Measurements from ENCODE around the gene GRM7. TPM values are rescaled to one million over a fixed set of nuclear protein-coding genes. Genes with fewer than 3 reads are reported as not detected.

GRM7 gene
- polyA plus RNA-seq, 6 donors from 2014 or later, result not detected

- Mint-ChIP-seq H3K4me3 (no peak overlapping the region), H3K4me1 (no peaks in the 10 kb centered on the region), H3K27me3 (no peaks in the 10 kb centered on the region), H3K36me3 (no peaks in the 10 kb centered on the region), H3K27ac (no peak overlapping the region), H3K9me3 (peaks cover 0 to 11% (median 0%) of the 10 kb centered on the region in 7 donors)
- DNase-seq (no peak), ATAC-seq (ENCODE audit: low read depth in 2 of 2) (no peak)
Observed at GRCh38 chr3:7504886-7505775, 644.2 kb downstream of the GRM7 start.

DNA sequence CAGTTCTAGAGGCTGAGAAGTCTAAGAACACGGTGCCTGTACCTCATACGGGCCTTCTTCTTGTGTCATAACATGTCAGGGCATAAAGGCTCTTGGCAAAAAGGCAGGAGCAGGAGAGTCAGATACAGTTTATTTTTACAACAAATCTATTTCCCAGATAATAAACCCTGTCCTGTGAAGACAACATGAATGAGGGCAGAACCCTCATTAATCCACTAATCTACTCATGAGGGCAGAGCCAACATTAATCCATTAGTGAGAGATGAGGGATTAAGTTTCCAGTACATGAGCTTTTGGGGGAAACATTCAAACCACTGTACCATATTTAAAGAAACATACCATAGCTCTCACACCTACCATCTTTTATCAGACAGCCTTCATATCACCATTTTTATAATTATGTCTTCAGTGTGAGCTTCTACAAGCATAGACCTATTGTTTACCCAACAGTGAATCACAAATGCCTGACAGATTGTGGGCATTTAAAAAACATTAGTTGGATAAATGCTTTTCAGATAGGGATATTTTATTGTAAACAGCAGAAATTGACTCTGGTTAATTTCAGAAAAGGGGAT is 645.8 kb downstream of the GRM7 start:
- Mint-ChIP-seq H3K4me1 (no peaks in the 10 kb centered on the region), H3K9me3 (peaks cover 0 to 11% (median 0%) of the 10 kb centered on the region in 7 donors), H3K27ac (no peak overlapping the region), H3K27me3 (no peaks in the 10 kb centered on the region), H3K4me3 (no peak overlapping the region), H3K36me3 (no peaks in the 10 kb centered on the region)
- no peak for ATAC-seq (ENCODE audit: low read depth in 2 of 2)
- no peak for DNase-seq

DNA sequence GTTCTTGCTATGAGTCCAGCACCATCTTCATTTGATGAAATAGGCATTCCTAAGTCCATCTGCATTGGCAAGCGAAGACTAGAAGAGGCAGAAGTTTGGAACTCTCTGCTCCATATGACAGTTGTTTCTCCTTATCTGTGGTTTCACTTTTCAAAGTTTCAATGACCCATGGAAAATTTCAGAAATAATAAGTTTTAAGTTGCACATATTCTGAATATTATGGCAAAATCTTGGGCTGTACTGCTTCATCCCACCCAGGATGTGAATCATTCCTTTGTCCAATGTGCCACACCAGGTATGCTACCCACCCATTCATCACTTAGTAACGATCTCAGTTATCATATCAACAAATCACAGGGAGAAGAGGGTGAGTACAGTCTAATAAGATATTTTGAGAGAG is 647.9 kb downstream of the GRM7 start:
- DNase-seq (no peak), ATAC-seq (ENCODE audit: low read depth in 2 of 2) (no peak)
- Mint-ChIP-seq H3K9me3 (peaks cover 0 to 11% (median 0%) of the 10 kb centered on the region in 7 donors), H3K4me3 (no peak overlapping the region), H3K27ac (no peak overlapping the region), H3K4me1 (no peaks in the 10 kb centered on the region), H3K27me3 (no peaks in the 10 kb centered on the region), H3K36me3 (no peaks in the 10 kb centered on the region)

DNA sequence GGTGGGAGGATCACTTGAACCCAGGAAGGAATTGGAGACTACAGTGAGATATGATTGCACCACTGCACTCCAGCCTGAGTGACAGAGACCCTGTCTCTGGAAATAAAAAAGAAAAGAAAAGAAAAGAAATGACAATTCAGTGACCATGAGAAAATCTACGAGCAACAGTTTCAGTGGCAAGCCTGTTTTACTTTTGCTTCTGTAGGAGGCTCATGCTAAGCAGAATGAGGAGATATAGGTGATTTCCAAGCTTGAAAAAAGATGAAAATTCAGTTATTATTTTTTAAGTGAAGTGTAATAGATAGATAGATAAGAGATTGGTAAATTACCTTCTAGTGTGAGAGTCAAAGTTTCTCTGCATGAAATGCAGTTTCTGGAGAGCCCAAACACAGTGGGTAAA is 651.1 kb downstream of the GRM7 start:
- Mint-ChIP-seq H3K27ac (no peak overlapping the region), H3K36me3 (no peaks in the 10 kb centered on the region), H3K4me1 (no peaks in the 10 kb centered on the region), H3K9me3 (no peaks in the 10 kb centered on the region), H3K4me3 (no peak overlapping the region), H3K27me3 (no peaks in the 10 kb centered on the region)
- ATAC-seq (ENCODE audit: low read depth in 2 of 2), result no peak
- DNase-seq, result no peak

DNA sequence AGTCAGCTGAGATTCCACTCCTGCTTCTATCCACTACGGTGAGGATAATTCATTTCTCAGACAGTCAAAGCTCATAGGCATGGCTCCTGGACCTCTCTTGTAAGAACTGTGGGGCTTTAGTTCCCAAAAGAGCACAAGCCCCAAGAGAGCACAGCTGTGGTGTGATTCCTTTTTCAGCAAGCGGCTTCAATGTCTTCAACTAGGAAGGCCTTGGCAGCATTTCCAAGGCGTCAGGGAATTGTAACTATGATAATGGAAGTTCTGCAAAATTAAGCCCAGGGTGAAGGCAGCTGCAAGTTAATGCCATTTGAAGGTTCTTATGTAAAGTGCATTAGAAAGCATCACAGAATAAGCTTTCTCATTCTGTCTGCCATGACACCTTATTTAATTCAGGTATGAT is 657.1 kb downstream of the GRM7 start:
- H3K27me3 Mint-ChIP-seq, result no peaks in the 10 kb centered on the region
- DNase-seq, result no peak
- no peaks in the 10 kb centered on the region for H3K36me3 Mint-ChIP-seq

DNA sequence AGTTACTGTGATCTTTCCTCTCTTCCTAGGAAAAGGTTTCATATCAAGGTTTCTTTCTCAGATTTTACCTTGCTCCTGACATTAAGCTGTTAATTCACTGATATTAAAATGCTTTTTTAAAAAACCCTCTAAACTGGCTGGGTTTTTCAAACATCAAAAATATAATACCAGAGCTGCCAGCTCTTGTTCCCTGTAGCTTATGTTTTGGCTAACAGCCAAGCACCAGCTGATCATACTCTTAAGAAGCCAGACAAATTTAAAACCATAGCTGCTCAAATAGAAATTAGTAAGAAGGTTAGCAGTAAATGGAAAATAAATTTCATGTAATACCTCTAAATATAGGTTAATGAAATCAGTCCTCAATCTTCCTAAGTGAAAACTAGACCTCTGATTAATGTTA is 657.5 kb downstream of the GRM7 start:
- H3K27ac Mint-ChIP-seq, result no peak overlapping the region
- no peaks in the 10 kb centered on the region for H3K27me3 Mint-ChIP-seq
- no peak for DNase-seq
- H3K9me3 Mint-ChIP-seq, result peaks cover 0 to 10% (median 2%) of the 10 kb centered on the region in 7 donors
- H3K4me3 Mint-ChIP-seq, result no peak overlapping the region
- ATAC-seq (ENCODE audit: low read depth in 2 of 2), result no peak
- H3K36me3 Mint-ChIP-seq, result no peaks in the 10 kb centered on the region
- H3K4me1 Mint-ChIP-seq, result no peaks in the 10 kb centered on the region

More for the DNA sequence above, 657.1 kb downstream of the GRM7 start:
- no peak for ATAC-seq (ENCODE audit: low read depth in 2 of 2)
- Mint-ChIP-seq H3K4me1 (no peaks in the 10 kb centered on the region), H3K9me3 (peaks cover 0 to 8% (median 0%) of the 10 kb centered on the region in 7 donors), H3K27ac (no peak overlapping the region), H3K4me3 (no peak overlapping the region)

- DNase-seq (no peak), ATAC-seq (ENCODE audit: low read depth in 2 of 2) (no peak)
- H3K27me3 Mint-ChIP-seq, result no peaks in the 10 kb centered on the region
- H3K9me3 Mint-ChIP-seq, result peaks cover 0 to 13% (median 4%) of the 10 kb centered on the region in 7 donors
- H3K4me1 Mint-ChIP-seq, result no peaks in the 10 kb centered on the region
- H3K36me3 Mint-ChIP-seq, result no peaks in the 10 kb centered on the region
- no peak overlapping the region for H3K27ac Mint-ChIP-seq
- no peak overlapping the region for H3K4me3 Mint-ChIP-seq
Observed at GRCh38 chr3:7520059-7520458, 659.1 kb downstream of the GRM7 start.

- no peak for ATAC-seq (ENCODE audit: low read depth in 2 of 2)
- H3K36me3 Mint-ChIP-seq, result no peaks in the 10 kb centered on the region
- peaks cover under 1 to 14% (median 4%) of the 10 kb centered on the region in 7 donors for H3K9me3 Mint-ChIP-seq
- H3K4me1 Mint-ChIP-seq, result no peaks in the 10 kb centered on the region
- no peaks in the 10 kb centered on the region for H3K27me3 Mint-ChIP-seq
- no peak for DNase-seq
- H3K4me3 Mint-ChIP-seq, result no peak overlapping the region
- no peak overlapping the region for H3K27ac Mint-ChIP-seq
Observed at GRCh38 chr3:7520593-7520992, 659.7 kb downstream of the GRM7 start.

GRCh38 chr3:7536510-7536909 is 675.6 kb downstream of the GRM7 start:
- H3K9me3 Mint-ChIP-seq, result peaks cover 0 to 7% (median 1%) of the 10 kb centered on the region in 7 donors
- H3K27me3 Mint-ChIP-seq, result no peaks in the 10 kb centered on the region
- ATAC-seq (ENCODE audit: low read depth in 2 of 2) (no peak), DNase-seq (no peak)
- H3K36me3 Mint-ChIP-seq, result no peaks in the 10 kb centered on the region
- no peak overlapping the region for H3K4me3 Mint-ChIP-seq
- no peaks in the 10 kb centered on the region for H3K4me1 Mint-ChIP-seq
- H3K27ac Mint-ChIP-seq, result no peak overlapping the region

GRCh38 chr3:7536921-7537320 is 676.0 kb downstream of the GRM7 start:
- H3K4me3 Mint-ChIP-seq, result no peak overlapping the region

GRCh38 chr3:7543294-7543880 is 682.5 kb downstream of the GRM7 start:
- no peaks in the 10 kb centered on the region for H3K27me3 Mint-ChIP-seq
- no peak overlapping the region for H3K4me3 Mint-ChIP-seq
- H3K27ac Mint-ChIP-seq, result no peak overlapping the region
- no peak for DNase-seq
- no peaks in the 10 kb centered on the region for H3K36me3 Mint-ChIP-seq
- H3K4me1 Mint-ChIP-seq, result no peaks in the 10 kb centered on the region
- ATAC-seq (ENCODE audit: low read depth in 2 of 2), result no peak
- H3K9me3 Mint-ChIP-seq, result peaks cover 0 to 2% (median 0%) of the 10 kb centered on the region in 7 donors

More at GRCh38 chr3:7536921-7537320, 676.0 kb downstream of the GRM7 start:
- ATAC-seq (ENCODE audit: low read depth in 2 of 2) (no peak), DNase-seq (no peak)
- H3K27ac Mint-ChIP-seq, result no peak overlapping the region
- no peaks in the 10 kb centered on the region for H3K4me1 Mint-ChIP-seq
- no peaks in the 10 kb centered on the region for H3K36me3 Mint-ChIP-seq
- no peaks in the 10 kb centered on the region for H3K27me3 Mint-ChIP-seq
- H3K9me3 Mint-ChIP-seq, result peaks cover 0 to 7% (median 1%) of the 10 kb centered on the region in 7 donors

DNA sequence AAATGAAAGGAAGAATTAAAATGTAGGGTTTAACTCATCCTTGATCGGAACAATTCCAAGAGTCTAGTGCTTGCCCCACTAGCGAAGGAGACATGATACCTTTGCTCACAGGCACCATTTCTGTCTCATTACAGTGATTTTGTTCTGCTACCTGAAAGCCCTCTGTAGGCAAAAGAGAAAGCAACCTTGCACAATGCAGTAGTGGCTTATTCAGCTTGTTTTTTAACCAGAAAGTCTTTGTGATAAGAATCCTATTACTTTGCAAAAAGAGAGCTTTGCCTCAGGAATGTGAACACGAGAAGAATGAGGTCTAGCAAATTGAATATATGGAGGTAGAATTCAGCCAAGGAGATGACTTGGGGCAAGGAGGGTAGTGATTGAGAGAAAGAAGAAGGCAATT is 684.4 kb downstream of the GRM7 start:
- Mint-ChIP-seq H3K9me3 (peaks cover 0 to 2% (median 0%) of the 10 kb centered on the region in 7 donors), H3K27me3 (no peaks in the 10 kb centered on the region), H3K4me1 (no peaks in the 10 kb centered on the region), H3K4me3 (no peak overlapping the region), H3K36me3 (no peaks in the 10 kb centered on the region), H3K27ac (no peak overlapping the region)
- ATAC-seq (ENCODE audit: low read depth in 2 of 2) (no peak), DNase-seq (no peak)

DNA sequence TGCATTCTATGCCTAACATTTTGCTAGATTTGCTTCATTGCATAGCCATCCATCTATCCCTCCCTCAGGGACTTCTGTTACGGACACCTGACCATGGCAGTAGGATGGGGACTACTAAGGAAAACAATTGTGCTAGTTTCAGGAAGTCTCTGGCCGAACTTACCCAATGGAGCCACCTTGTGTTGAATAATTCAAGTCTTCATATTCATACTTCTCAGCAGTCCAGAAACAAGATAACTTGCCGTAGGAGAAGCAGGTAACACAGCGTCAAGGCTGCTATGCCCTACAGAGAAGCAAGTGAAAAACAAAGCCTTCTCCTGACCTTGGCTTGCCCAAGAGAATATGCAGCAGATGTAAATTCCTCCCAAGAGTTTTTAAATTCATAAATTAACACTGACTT is 685.3 kb downstream of the GRM7 start:
- H3K4me1 Mint-ChIP-seq, result no peaks in the 10 kb centered on the region
- ATAC-seq (ENCODE audit: low read depth in 2 of 2), result no peak
- no peak for DNase-seq

DNA sequence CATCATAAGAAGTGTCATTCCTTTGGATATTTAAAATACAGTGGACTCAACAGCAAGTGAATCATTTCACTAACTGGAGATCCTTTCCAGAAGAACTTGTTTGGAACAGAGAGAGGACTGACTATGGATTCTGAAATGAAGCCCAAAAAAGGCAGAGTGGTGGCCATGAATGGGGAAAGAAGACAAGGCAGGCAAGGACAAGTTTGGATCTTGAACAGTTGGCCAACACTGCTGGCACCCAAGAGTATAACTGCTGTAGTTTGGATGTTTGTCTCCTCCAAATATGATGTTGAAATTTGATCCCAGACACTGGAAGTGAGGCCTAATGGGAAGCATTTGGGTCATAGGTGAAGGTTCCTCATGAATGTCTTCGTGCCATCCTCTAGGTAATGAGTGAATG is 686.9 kb downstream of the GRM7 start:
- ATAC-seq (ENCODE audit: low read depth in 2 of 2) (no peak), DNase-seq (no peak)
- Mint-ChIP-seq H3K36me3 (peaks cover 0 to 2% of the 10 kb centered on the region in 2 donors), H3K4me1 (no peaks in the 10 kb centered on the region), H3K4me3 (no peak overlapping the region), H3K9me3 (peaks cover under 1 to 14% (median 11%) of the 10 kb centered on the region in 7 donors), H3K27me3 (no peaks in the 10 kb centered on the region), H3K27ac (no peak overlapping the region)

More for the DNA sequence above, 685.3 kb downstream of the GRM7 start:
- H3K27me3 Mint-ChIP-seq, result no peaks in the 10 kb centered on the region
- no peak overlapping the region for H3K27ac Mint-ChIP-seq
- H3K4me3 Mint-ChIP-seq, result no peak overlapping the region
- H3K9me3 Mint-ChIP-seq, result peaks cover 0 to 3% (median 0%) of the 10 kb centered on the region in 7 donors
- H3K36me3 Mint-ChIP-seq, result no peaks in the 10 kb centered on the region
